Choroid plexus epithelial cell (primary cell): ENCODE results near the gene TBX3.
A peak's percentile ranks its signal among the peaks of the same experiment; 100 is the strongest.
"Not testable (repeated sequence)": the region's sequence is repeated elsewhere in the genome, so short reads cannot be mapped to it uniquely, and the experiment has no call there.

ENCODE experiments used
- DNase-seq: peaks from one replicate; pipeline ENCODE4 v3.0.0-alpha.2; 2010; ENCODE audit warnings: low read depth
- H3K4me3 ChIP-seq: 2 replicates; pipeline ENCODE4 v1.5.1; 2011; ENCODE audit warnings: low read depth, mild to moderate bottlenecking, control low read depth, low read length, moderate library complexity
- CTCF ChIP-seq: conservative IDR thresholded peaks from 2 replicates; pipeline ENCODE4 v1.5.1; 2011; ENCODE audit warnings: low read depth, mild to moderate bottlenecking, control low read depth, inconsistent platforms, low read length, moderate library complexity

The TBX3 gene

GRCh38 chr12:114684098-114684869 is at the start of gene TBX3:
Gene TBX3 (minus strand): TSS chr12:114684175. CDS start chr12:114683200, 975 bp downstream.
- peak; percentile 100 for DNase-seq
- H3K4me3 ChIP-seq: peak within 1 kb of the TSS; percentile 86
- TF ChIP-seq CTCF: peak; percentile 62

GRCh38 chr12:114732426-114733030 is 48.6 kb upstream of the TBX3 start:
- TF ChIP-seq CTCF: no peak
- DNase-seq: no peak
- H3K4me3 ChIP-seq: no peak overlapping the region

- TF ChIP-seq CTCF: no peak
- DNase-seq: peak; percentile 44
- H3K4me3 ChIP-seq: no peak overlapping the region
Measured at GRCh38 chr12:114729731-114730130, 45.8 kb upstream of the TBX3 start.

- no peak for TF ChIP-seq CTCF
- H3K4me3 ChIP-seq: no peak overlapping the region
- no peak for DNase-seq
Measured at GRCh38 chr12:114726092-114726710, 42.2 kb upstream of the TBX3 start.

- DNase-seq, H3K4me3 ChIP-seq: not testable (repeated sequence)
Measured at GRCh38 chr12:114722176-114722575, 38.2 kb upstream of the TBX3 start.

GRCh38 chr12:114721266-114721665 is 37.3 kb upstream of the TBX3 start:
- TF ChIP-seq CTCF: no peak
- no peak overlapping the region for H3K4me3 ChIP-seq
- no peak for DNase-seq

- no peak for DNase-seq
- no peak overlapping the region for H3K4me3 ChIP-seq
- TF ChIP-seq CTCF: no peak
Measured at GRCh38 chr12:114713466-114714215, 29.7 kb upstream of the TBX3 start.
